AG04450 (cell line): ENCODE results near the gene MAGEB16. TPM values are rescaled to one million over a fixed set of nuclear protein-coding genes. Genes with fewer than 3 reads are reported as not detected.

ENCODE experiments used
- CTCF ChIA-PET: fragments of 300-600, 350-600 bp; formaldehyde crosslinking; extraction: SDS; loops from one replicate; lab custom pipeline; 2022; ENCODE audit warnings: antibody characterized with exemption, inconsistent platforms; lab: Charles Lee
- POLR2A ChIA-PET: fragments of 350-600 bp; formaldehyde crosslinking; extraction: SDS; loops from one replicate; lab custom pipeline; 2021; ENCODE audit warnings: antibody characterized with exemption, inconsistent platforms; lab: Yijun Ruan, JAX
- DNase-seq: peaks from one replicate; pipeline ENCODE4 v3.0.0-alpha.2; 2011; ENCODE audit warnings: low read depth, low spot score
- H3K27ac ChIP-seq: one replicate; pipeline ENCODE4 v1.5.1; 2012; ENCODE audit warnings: low read depth, low read length, control low read depth
- H3K27me3 ChIP-seq: one replicate; pipeline ENCODE4 v1.6.0; 2012; ENCODE audit warnings: low read length; ENCODE audit not compliant: control insufficient read depth, insufficient read depth
- H3K4me3 ChIP-seq: 2 replicates; pipeline ENCODE4 v1.5.1; 2011; ENCODE audit warnings: mild to moderate bottlenecking, low read depth, low read length, control low read depth
- H3K9me3 ChIP-seq: 2 replicates; pipeline ENCODE4 v1.5.1; 2012; ENCODE audit warnings: low read length; ENCODE audit not compliant: control insufficient read depth, insufficient read depth
- CTCF ChIP-seq: IDR thresholded peaks from 2 replicates; pipeline ENCODE4 v1.5.1; 2011; ENCODE audit warnings: low read depth, low read length, control low read depth, inconsistent platforms
- polyA plus RNA-seq: library from polyadenylated mRNA; depleted of rRNA; stranded (reverse); fragments of >200 nt; gene quantifications from 2 replicates; pipeline ENCODE4 v1.2.3, GENCODE V29; 2011

Gene MAGEB16
- polyA plus RNA-seq, 1 experiment = not detected

GRCh38 chrX:35787867-35788266 is 10.3 kb upstream of the MAGEB16 start:
- TF ChIP-seq CTCF = no peak
- POLR2A ChIA-PET = no interaction called here
- H3K27me3 ChIP-seq = no peaks in the 10 kb centered on the region
- CTCF ChIA-PET = no interaction called here
- H3K9me3 ChIP-seq = no peaks in the 10 kb centered on the region
- H3K27ac ChIP-seq = no peak overlapping the region
- DNase-seq = no peak
- no peak overlapping the region for H3K4me3 ChIP-seq

GRCh38 chrX:35800474-35800873 is 2.3 kb downstream of the MAGEB16 start:
- Histone ChIP-seq H3K9me3 (peaks cover 8% of the 10 kb centered on the region), H3K27ac (no peak overlapping the region), H3K4me3 (no peak overlapping the region), H3K27me3 (no peaks in the 10 kb centered on the region)
- POLR2A ChIA-PET = no interaction called here
- TF ChIP-seq CTCF = no peak
- DNase-seq = no peak
- CTCF ChIA-PET = no interaction called here

- no peak for TF ChIP-seq CTCF
- CTCF ChIA-PET = no interaction called here
- Histone ChIP-seq H3K27ac (no peak overlapping the region), H3K27me3 (no peaks in the 10 kb centered on the region), H3K9me3 (no peaks in the 10 kb centered on the region), H3K4me3 (no peak overlapping the region)
- POLR2A ChIA-PET = no interaction called here
- no peak for DNase-seq
Measured at GRCh38 chrX:35809781-35810180, 11.6 kb downstream of the MAGEB16 start.

DNA sequence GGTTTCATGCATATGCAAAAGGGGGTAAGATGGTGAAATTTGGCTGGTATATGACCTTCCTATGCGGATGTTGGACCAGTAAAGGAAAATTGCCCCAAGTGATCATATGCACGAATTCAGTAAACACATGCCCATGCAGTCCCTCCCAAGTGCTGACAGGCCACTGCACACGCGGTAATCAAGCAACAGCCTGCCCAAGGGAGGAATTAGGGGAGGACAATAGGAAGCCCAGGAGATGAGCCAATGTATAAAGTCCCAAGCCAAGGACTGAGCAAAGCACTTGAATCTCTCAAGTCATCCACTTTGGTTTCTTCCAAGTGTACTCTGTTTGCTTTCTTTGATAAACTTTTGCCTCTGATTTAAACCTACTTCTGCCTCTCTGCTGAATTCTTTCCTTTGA is 21.1 kb downstream of the MAGEB16 start:
- no peak for TF ChIP-seq CTCF
- no peak overlapping the region for H3K4me3 ChIP-seq
- ChIA-PET POLR2A (no interaction called here), CTCF (no interaction called here)
- no peak overlapping the region for H3K27ac ChIP-seq
- H3K27me3 ChIP-seq = no peaks in the 10 kb centered on the region
- DNase-seq = no peak
- H3K9me3 ChIP-seq = 0 out of 2 replicates have a peak, but pooled peaks cover 3% of the 10 kb centered on the region

GRCh38 chrX:35826503-35826902 is 28.4 kb downstream of the MAGEB16 start:
- TF ChIP-seq CTCF = no peak
- ChIA-PET POLR2A (no interaction called here), CTCF (no interaction called here)
- no peak overlapping the region for H3K4me3 ChIP-seq
- H3K9me3 ChIP-seq = no peaks in the 10 kb centered on the region
- H3K27me3 ChIP-seq = no peaks in the 10 kb centered on the region
- no peak for DNase-seq
- no peak overlapping the region for H3K27ac ChIP-seq
